ENCODE data around the gene RGSL1.

RGSL1 gene

DNA sequence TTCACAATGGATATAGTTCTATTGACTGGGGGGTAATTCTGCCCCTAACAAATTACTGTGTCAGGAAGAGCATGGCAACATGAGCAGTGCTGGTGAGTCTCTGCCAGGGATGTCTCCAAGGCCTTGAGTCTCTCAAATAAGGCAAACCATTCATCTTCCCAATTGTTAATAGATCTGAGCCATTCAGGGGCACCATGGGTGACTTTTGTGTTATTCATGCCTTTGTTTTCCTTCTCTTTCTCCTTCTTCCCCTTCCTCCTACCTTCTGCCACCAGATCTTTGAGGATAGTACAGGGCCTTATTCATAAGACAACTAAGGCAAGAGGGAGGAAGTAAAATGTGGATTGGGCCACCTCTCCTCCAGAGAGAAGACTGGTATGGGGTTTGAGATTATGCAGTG, at the start of gene RGSL1:
TSS of gene RGSL1 (plus strand) at position 60 of the 400 bp plus-strand sequence. CDS start at position 80, 20 bp downstream.
- DNase-seq = no peak

DNA sequence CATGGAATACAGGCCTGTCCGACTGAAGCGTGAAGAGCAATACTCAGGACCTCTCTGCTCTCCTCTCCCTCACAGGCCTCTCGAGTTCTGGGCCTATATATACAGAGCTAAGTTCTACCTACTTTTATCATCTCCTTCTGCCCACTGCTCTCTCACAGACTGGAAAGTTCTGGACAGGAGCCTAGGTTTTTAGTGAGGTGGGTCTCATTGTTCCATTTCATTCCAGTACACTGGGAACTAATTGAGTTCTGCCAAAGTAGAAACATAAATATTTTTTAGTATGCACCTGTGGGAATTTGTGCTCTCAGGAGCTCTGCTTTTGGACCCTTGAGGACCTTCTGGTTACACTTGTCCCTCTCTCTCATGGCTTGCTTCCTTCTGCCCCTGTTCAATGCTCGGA, 49.4 kb upstream of the RGSL1 start, which contains the start of gene TEDDM1:
TSS of gene TEDDM1 (minus strand) at position 101 of the 400 bp plus-strand sequence. CDS start 182 bp downstream, outside the sequence.
- no peak for DNase-seq

DNA sequence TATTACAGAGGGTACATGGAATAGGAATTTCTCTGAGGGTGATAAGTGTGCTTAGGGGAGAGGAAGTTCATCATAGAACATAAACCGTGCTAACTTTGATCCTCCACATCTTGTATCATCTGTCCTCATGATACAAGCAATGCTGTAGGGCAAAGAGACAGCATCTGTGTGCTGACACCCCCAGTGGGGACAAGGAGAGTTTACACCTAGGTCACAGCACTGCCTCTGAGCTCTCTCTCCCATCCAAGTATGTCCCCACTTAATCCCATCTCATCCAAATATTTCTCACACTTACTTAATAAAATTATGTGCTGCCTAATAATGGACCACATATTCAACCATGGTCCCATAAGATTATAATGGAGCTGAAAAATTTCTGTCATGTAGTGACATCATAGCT, 45.2 kb upstream of the RGSL1 start:
- no peak for DNase-seq

DNA sequence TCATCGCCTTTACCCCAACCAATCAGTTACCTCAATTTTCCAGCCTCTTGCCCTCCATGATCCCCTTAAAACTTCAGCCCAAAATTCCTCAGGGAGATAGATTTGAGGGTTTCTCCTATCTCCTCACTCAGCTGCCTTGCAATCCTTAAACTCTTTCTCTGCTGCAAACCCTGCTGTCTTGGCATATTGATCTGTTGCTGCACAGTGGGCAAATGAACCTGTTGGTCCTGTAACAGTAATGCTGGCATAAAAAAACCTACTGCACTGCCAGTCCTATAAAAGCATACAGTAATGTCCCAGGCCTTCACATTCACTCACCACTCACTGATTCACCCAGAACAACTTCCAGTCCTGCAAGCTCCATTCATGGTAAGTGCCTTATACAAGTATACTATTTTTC, 44.4 kb upstream of the RGSL1 start:
- DNase-seq = no peak

DNA sequence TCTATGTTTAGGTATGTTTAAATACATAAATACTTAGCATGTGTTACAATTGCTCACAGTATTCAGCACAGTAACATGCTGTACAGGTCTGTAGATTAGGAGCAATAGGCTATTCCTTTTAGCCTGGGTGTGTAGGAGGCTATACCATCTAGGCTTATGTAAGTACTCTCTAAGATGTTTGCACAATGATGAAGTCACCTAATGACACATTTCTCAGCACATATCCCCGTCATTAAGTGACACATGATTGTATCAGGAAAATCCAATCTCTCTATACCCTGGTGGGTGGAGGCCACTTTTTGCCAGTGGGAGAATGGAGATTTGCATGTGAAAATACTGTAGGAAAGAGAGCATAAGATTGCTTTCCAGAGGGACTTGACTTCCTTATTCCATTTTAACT, 43.9 kb upstream of the RGSL1 start:
- no peak for DNase-seq

DNA sequence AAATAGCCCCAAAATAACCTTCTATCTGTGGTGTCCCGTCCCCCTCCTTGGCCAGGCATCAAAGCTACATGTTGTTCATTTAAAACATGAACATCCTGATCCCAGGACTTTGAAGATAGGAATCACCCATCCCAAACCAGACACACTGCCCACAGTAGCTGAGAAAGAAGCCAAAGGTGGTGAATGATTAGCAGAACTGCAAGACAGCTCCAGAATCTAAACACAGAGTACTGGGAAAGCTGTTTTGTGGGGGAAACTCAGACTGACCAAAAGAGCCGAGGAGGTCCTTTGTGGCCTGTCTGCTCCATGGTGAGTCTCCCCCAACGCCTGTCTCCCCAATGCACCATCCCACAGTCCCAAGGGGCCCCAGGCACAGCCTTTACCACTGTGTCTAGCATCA, 42.2 kb upstream of the RGSL1 start:
- DNase-seq = no peak

DNA sequence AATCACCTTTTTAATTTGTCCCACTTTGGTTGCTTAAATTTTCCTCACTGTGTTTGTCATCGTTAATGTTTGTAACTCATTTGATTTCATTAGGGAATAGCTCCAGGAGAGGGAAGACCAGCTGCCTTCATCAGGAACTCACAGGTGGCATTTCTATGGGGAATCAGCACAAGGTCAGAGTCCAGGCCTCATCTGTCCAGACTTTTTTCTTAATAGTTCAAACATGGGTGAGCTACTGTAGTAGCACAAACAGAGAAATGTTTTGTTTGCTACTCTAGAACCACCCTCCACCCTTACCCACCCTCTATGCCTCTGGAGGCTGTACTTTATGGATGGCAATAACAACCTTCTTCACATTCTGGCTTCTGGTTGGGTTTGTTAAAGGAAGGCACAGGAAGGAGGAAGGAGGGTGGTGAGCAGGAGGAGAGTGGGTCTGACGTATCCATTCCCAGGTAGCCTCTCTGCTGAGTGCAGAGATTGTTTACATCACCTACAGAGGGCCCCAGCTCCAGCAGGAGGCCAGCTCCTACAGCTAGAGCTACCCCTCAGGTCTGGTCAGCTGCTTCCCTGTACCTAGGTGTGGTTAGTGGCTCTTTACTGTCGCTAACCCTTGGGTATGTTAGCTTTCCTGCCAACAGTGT, 41.4 kb upstream of the RGSL1 start:
- DNase-seq = no peak

DNA sequence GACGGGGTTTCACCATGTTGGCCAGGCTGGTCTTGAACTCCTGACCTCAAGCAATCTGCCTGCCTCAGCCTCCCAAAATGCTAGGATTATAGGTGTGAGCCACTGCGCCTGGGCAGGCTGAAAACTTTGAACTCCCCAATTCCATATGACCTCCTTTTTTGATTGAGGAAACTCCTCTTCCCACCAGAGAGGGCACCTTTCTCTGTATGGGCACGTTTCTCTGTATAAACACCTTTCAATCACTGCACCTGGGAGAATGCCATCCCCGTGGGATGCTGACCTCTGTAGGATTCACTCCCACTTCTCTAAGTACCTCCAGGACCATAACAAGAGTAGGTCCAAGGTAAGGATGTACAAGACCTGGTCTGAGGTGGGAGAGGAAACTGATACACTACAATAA, 39.8 kb upstream of the RGSL1 start:
- DNase-seq = no peak

DNA sequence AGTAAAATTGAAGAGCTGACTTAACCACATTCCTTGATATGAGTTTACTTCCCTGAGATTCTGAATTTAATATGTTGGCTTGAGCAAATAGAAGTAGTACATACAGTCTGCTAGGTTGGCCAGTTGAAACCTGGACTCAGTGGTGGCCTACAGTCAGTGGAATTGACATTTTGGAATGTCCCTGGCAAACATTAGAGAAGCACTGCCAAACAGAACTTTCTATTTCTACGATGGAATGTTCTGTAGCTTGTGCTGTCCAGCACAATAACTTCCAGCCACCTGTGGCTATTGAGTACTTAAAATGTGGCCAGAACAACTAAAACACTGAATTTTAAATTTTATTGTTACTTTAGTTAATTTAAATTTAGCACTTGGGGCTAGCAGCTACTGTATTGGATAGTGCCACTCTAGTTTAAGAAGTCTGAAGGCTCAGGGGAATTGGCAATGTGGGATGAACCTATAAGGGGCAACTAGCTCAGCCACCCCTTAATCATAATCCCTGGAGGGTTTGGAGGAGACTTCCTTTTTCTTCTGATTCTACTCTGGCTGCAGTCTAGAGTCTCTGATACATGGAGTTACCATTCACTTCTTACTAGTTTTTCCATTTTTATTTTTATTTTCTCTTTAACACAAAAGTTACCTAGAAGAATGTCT, 39.2 kb upstream of the RGSL1 start:
- DNase-seq = no peak

DNA sequence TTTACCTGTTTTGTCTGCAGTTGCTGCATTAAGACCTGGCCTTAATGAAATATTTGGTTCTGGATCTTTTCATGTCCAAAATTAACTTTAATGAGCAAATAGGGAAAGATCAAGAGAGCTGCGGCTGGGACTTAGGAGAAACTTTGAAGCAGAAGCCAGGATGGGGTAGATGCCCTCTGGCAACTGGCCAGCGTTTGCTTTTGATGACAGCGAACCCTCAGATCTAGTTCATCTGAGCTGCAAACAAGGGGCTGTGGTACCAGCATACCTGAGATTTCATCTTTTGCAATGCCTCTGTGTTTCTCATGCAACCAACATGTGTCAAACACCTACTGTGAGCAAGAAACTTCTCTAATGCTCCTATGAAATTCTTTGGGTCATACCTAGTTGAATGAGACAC, 36.5 kb upstream of the RGSL1 start:
- no peak for DNase-seq

DNA sequence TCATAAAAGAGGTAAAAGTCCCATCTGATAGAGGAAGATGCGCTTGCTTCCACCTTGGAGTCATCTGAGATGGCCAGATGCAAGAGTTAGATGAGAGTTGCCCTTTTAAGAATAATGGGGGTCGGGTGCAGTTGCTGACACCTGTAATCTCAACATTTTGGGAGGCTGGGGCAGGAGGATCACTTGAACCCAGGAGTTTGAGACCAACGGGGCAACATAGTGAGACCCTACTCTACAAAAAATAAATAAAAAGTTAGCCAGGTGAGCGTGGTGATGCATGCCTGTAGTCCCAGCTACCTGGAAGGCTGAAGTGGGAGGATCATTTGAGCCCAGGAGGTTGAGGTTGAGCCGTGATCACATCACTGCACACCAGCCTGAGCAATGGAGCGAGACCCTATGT, 36.0 kb upstream of the RGSL1 start:
- DNase-seq = no peak

DNA sequence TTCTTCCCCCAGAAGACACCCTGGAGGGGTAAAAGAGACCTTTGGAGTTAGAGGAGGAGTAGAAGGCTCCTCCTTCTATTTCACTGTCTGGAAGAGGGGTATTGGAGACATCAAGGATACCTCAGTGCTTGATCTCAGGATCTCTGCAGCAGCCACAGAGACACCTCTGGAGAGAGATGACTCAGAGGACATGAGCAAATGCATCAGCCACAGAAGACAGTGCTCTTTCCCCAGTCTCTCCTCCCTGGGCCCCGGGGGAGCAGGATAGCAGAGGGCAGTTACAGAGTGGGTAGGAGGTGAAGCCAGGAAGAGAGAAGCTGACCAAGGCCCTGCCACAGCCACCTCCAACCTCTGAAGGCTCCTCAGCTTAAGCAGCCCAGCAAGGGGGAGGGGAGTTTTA, 34.2 kb upstream of the RGSL1 start:
- DNase-seq = no peak

DNA sequence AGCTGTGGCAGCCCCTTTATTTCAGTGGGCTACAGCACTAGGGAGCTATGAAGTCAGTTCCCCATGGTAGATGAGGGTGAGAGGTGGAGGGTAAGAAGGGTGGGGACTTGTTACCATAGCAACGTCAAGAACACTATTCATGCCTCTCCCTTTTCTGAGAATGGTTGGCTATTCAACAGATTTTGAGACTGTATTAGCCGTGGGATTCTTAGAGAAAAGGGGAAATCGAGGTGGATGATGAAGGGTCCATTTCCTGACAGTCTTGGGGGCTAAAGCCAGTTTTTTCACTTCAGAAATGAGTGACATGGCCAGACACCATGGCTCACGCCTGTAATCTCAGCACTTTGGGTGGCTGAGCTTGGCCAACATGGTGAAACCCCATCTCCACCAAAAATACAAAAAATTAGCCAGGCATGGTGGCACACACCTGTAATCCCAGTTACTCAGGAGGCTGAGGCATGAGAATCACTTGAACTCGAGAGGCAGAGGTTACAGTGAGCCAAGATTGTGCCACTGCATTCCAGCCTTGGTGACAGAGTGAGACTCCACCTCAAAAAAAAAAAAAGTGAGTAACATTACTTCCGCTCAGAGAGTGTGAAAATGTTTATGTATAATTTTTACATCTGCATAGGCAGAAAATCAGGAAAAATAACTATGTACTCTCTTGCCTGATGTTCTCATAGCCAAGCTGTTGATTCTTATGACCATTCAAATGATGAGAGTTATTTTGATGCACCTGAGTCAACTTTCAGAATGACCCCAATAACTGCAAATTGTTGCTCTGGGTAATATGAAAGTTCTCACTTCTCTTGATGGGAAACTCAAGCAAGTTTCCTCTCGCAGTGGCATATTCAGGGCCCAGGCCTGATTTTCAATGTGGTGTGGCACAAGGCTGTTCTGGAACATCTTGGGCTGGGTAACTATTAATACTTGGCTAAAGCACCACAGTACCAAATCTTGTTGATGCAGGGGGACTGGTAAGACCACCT, 23.2 kb upstream of the RGSL1 start:
- no peak for DNase-seq

DNA sequence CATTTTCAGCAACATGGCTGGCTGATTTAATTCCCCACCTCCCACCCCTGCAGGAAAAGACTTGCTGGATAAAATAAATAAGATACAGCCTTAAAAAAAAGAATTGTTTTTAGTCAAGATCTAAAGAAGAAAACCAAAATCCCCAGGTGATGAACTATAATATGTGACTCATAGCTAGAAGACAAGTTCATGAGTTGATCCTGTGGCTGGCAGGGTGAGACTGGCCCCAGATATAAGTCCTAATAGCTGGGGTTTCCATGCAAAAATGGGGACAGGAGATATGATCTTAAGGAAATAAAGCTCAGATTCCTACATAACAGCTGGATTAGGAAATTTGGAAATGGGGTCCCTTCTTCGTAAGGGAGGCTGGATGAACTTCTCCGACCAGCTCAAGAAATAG, 21.9 kb upstream of the RGSL1 start:
- no peak for DNase-seq

DNA sequence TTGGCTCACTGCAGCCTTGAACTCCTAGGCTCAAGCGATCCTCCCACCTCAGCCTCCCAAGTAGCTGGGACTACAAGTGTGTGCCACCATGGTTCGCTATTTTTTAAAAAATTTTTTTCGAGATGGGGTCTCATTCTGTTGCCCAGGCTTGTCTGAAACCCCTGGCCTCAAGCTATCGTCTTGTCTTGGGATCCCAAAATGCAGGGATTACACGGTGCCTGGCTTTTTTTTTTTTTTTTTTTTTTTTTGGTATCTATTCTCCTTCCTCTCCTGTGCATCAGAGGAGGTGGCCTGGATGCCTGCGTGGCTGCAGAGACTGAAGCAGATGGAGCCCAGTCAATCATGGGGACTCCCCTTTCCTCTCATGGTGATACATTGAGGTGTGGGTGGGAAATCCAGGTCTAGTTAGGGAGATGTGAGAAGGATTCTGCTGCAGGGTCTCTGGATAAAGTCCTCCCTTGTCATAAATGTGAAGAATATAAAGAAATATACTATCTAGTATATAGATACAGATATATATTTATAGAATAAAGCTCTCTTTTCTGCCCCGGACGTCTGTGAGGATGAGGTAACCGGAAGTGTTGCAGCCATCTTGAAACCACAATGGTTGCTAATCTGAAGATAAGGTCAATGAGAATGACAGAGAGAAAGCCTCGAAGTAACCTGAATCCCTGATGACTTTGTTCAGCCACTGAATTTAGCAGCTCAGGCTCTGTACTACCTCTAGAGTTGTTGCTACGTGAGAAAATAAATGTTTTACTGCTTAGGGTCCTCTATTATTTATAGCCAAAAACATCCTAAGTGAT, 19.5 kb upstream of the RGSL1 start:
- DNase-seq = peak; percentile 7

DNA sequence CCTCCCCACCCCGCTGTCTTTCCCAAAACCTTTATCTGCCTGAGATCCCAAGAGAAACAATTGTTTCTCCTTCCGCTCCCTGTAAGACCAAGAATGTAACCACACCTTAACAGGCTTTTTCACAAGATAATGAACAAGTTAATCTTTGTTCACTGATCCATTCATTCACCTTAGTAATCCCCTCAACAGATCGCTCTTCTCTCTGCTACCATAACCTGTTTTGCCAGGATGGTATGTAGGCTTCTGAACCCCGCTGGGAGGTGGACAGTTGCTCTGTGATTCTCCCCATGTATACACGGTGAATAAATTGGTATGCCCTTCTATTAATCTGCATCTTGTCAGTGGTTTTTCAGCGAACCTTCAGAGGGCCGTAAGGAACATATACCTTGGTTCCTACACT, 18.7 kb upstream of the RGSL1 start:
- no peak for DNase-seq

DNA sequence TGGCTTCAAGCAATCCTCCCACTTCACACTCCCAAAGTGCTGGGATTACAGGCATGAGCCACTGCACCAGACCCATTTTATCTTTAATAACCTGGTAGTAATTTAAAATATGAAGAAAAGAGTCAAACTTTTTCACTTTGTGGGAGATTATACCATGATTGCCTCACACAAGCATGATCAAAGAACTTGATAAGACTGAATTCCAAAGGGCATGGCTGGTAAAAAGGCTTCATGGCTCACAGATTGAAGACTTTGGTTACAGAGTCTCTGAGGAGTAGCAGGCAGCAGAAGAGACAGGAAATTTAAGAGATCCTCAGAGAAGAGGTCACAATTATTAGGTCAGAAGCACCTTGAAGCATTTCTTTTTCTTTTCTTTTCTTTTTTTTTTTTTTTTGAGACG, 16.4 kb upstream of the RGSL1 start:
- no peak for DNase-seq

DNA sequence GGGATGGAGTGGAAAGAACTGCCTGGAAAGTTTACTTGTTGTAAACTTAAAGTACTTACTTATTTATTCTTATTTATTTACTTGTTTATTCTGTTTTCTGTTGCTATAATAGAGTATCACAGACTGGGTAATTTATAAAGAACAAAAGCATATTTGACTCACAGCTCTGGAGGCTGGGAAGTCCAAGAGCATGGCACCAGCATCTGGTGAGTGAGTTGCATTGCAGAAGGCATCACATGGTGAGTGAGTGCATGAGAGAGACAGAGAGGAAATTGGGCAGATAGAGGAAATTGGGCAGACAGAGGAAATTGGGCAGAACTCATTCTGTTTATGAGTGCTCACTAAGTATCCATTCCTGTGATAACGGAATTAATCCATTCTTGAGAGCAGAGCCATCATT, 11.6 kb upstream of the RGSL1 start:
- no peak for DNase-seq

DNA sequence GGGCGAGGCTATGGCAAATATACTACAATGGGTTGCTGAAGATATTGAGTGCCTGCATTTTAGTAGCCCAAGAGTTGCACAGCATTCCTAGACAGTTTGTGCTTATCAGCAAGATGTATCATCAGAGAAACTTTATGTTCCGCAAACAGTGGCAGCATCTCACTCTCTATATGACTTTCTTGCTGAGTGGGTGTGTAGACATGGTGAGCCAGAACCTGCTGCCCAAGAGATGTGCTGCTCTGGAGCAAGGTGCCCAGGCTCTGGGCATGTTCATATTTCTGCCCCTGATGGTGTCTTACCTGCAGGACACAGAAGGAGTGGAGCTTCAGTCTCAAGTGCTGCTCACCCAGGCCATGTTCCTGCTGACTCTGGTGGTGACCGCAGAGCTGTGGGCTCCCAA, 8.2 kb upstream of the RGSL1 start:
- no peak for DNase-seq

DNA sequence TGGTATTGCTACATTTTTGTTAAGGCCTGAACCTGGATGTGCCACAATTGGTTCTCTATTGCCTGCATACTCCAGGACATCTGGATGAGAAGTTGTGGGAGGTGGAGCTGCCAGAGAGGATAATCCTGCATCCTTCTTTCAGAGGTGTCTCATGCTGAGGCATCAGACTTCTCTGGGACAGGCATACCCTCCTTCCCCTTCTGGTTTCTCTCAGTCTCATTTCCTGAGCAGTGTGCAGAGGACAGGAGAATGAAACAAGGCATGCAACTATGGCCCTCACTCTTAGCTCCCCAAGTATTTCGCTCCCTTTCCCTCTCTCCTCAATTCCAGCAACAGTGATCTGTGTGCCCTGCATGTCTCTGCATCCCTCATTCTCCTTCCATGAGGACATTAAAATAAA, 7.6 kb upstream of the RGSL1 start:
- DNase-seq = no peak

DNA sequence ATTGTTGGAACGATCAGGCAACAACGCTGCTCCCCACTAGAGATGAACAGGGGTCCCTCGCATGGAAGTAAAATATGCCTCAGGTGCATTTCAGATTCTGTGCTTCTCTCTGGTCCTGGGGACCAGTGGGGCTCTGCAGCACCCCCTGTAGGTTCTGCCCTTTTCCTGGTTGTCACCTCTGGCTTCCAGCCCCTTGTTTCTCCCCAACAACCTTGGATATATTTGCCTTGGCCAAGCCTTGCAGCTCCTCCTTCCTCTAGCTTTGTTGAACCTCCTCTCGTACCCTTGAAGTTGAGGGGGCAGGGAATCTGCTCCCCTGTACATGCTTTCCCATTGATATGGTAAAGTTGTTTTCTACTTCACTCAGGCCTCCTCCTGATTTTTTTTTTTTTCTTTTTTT, 5.4 kb upstream of the RGSL1 start:
- DNase-seq = no peak

DNA sequence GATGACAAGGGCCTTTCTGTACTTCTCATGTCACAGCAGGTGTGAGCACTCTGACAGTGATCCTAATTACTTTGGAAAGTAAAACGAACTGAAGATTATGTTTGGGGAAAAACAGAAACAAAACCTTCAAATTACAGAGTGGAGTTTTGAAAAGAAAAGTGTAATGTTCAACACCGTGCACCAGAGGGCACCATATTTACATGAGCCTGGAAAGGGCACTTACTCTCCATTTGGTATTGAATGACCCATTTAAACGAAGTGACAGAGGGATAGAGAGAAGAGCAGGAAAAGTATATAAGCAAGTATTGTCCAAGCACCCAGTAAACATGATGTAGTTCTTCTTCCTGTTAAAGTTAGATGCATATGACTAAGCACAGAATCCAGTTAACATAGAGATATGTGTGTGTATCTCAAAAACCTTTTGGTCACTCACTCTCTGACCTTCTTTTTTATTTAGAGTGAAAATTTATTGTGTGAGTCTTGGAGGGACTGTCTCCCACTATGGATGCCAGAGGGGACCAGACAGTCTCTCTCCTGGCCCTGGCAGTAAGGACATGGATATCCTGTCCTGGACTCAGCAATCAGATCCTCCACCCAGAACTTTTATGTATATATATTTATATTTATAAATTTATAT, 3.8 kb upstream of the RGSL1 start:
- DNase-seq = peak; percentile 12

Measured in activated CD4-positive, alpha-beta T cell treated with anti-CD3 and anti-CD28 coated beads, Interleukin-2, amount 50 U/mL, for 1 hour (primary cell).